ACHN (cell line): Measurements from ENCODE around the gene TMEM161A.
"Not testable (repeated sequence)": the region's sequence is repeated elsewhere in the genome, so short reads cannot be mapped to it uniquely, and the experiment has no call there.

Source experiments
- DNase-seq: peaks from one replicate; pipeline ENCODE4 v3.0.0-alpha.2; 2015
- in situ Hi-C: cut with HindIII; loops from 2 replicates; pipeline ENCODE4 v1.10.0; 2017; ENCODE audit warnings: low sequenced_read_pairs, low pct_ligation_motif_present, low pct_unique_long_range_greater_than_20kb

Gene TMEM161A

GRCh38 chr19:19159534-19159933 is 21.3 kb upstream of the TMEM161A start:
- in situ Hi-C loops = no loop called here
- no peak for DNase-seq

GRCh38 chr19:19157808-19158207 is 19.5 kb upstream of the TMEM161A start:
- in situ Hi-C loops = no loop called here
- DNase-seq = no peak

DNA sequence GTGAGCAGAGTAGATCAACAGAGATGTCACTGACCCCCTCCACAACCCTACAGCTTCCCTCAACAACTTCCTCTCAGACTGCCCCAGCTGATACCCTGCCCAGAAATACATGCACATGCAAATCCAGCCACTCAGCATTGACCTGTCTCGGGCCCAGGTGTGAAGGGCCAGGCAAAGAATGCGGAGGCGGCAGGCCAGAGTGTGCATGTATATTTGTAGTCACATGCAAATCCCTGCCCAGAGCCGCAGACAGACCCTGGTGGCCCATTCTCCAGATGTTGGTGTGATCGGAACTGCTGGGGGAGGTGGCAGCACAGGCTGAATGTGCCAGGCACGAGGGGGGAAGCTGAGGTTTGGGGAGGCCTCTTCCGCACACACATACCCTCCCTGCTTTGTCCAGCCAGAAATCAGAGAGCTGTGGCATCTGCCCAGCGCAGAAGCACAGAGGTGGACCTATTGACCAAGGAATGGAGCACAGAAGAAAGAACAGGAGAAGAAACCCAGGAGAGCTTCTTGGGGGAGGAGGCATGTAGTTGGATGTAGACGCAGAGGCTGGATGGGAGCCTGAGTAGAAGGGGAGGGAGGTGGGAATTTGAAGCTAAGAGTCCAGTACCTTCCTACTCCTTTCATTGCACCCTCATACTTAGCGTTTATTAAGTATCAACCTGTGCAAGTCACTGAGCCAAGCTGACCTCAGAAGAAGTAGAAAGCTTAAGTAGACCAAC is 17.4 kb upstream of the TMEM161A start:
- in situ Hi-C loops = no loop called here
- DNase-seq = no peak

DNA sequence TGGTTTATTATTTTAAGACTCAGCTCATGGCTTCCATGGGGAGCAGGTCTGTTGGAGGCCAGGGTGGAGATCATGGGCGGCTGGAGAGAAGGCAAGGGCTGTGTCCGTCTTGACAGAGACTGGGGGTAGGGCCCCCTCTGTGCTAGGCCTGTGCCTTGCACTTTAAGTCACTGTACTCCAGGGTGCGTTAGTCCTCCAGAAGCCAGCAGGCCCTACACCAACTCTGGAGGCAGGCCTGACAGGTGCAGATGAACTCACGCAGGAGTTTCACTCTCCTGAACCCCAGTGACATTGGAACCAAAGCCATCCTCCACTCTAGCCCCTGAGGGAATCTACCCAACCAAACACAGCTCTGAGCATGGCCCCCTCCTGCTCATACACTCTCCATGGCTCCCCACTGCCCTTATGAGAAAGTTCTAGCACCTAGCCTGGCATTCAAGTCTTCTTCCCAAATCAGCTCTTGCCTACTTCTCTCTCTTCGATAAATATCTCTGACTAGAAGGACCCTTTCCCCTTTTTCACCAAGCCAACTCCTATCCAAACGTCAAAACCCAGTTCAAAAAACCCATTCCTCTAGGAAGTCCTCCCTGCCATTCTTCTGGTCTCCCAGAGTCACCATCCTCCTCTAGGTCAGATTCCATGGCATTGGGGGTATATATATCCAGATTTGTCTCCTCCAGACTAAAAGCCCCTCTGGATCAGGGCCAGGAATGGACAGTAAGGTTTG is 16.7 kb upstream of the TMEM161A start:
- in situ Hi-C loops = no loop called here
- DNase-seq = no peak

GRCh38 chr19:19152668-19153384 is 14.5 kb upstream of the TMEM161A start:
- no peak for DNase-seq
- in situ Hi-C loops = no loop called here

DNA sequence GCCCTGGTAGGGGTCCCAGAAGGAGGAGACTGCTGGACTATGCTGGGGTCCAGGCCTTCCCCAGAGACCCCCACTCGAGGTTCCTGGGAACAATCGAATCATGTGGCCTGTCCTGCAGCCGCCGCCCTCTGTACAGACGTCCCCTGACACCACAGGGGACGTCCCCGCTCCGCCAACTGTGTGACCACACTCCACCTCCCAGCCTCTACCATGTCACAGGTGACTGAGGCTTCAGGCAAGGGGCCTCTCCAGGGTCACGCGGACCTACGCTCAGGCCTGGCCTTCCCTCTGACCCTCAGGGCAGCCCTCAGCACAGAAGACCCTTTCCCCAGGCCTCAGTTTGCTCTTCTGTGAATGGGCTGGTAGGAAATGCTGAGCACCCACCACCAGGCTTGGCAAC is 13.1 kb upstream of the TMEM161A start:
- in situ Hi-C loops = no loop called here
- DNase-seq = no peak

DNA sequence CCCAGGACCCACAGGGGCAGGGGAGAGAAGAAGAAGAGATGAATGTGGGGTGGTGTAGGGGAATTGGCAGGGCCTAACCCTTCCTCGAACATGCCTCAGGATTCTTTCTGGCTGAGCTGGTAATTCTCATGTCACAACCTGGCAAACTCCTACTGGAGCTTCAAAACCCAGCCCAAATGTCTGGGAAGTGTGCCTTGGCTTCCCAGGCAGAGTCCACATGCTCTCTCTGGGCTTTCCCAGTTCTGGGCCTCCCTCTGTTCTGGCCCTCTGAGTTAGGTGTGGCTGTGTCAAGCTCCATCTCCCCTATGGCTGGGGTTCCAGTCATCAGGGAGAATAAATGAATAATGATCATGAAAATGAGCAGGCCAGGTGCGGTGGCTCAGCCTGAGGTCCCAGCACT is 11.2 kb upstream of the TMEM161A start:
- no peak for DNase-seq
- in situ Hi-C loops = no loop called here

DNA sequence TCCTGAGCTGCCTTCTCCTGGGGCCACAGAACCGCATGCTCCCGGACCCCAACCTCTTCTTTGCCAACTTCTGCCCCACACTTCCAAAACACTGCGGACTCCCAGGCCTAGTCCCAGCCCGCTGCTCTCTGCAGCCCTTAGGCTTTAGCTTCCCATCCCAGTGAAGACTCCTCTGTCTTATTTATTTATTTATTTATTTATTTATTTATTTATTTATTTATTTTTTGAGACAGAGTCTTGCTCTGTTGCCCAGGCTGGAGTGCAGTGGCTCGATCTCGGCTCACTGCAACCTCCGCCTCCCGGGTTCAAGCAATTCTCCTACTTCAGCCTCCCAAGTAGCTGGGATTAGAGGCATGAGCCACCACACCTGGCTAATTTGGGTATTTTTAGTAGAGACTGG is 10.2 kb upstream of the TMEM161A start:
- DNase-seq, in situ Hi-C loops: not testable (repeated sequence)

DNA sequence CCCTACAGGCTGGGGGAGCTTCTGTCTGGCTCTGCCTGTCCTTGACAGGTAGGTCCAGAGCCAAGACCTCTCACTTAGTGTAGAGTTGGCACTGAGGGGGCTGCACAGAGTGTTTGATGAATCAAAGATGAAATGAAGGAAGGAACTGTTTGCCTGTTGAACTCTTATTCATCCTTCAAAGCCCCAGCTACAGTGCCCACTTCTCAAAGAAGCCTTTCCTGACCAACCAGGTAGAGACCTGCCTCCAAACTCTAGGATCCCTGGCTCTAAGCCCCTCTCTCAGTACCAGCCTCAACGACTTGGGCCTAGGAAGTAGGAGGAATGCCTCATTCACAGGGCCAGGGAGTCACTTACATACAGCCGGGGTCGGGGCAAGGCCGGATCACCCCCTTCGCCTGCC is 9.1 kb upstream of the TMEM161A start:
- in situ Hi-C loops = no loop called here

DNA sequence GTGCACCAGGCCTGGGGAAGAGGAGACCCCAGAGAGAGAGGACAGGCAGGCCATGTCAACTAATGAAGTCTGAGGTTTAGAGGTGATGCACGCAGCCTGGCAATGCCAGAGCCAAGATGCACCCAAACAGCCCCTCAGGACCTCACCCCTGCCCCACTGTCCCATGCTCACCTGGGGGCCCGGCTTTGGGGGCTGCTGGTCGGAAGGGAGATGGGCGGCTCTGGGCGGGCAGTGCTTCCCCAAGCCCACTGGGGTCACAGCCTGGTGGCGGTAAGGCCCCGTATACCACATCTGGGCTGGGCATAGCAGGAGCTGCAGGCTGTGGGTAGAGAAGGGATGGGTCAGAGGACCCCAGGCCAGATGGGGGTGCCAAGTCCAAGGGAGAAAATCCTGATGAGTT is 8.6 kb upstream of the TMEM161A start:
- DNase-seq = no peak
- in situ Hi-C loops = no loop called here

More for the DNA sequence above, 9.1 kb upstream of the TMEM161A start:
- no peak for DNase-seq

- peak; percentile 63 for DNase-seq
- in situ Hi-C loops = no loop called here
These were observed 7.7 kb upstream of the TMEM161A start for GRCh38 chr19:19145684-19146608.

- in situ Hi-C loops = no loop called here
- no peak for DNase-seq
These were observed 7.0 kb upstream of the TMEM161A start for GRCh38 chr19:19145281-19145680.

DNA sequence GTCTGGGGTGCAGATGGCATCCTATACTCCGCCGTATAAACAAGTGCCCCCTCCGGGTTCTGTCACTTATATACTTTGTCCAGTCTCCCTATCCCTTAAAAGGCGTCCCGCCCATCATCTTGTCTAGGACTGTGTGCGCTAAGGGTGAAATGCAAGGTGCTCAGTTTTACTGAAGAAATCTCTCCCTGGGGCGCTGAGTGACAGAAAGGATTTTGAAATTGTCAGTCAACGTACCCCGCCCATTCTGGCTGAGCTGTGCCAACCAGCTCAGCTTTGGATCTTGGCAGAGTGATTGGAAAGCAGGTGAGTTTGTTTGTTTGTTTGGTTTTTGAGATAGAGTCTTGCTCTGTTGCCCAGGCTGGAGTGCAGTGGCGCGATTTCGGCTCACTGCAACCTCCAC is 4.1 kb upstream of the TMEM161A start:
- DNase-seq = no peak
- in situ Hi-C loops = no loop called here

GRCh38 chr19:19140476-19140875 is 2.2 kb upstream of the TMEM161A start:
- peak; percentile 58 for DNase-seq
- in situ Hi-C loops = no loop called here

DNA sequence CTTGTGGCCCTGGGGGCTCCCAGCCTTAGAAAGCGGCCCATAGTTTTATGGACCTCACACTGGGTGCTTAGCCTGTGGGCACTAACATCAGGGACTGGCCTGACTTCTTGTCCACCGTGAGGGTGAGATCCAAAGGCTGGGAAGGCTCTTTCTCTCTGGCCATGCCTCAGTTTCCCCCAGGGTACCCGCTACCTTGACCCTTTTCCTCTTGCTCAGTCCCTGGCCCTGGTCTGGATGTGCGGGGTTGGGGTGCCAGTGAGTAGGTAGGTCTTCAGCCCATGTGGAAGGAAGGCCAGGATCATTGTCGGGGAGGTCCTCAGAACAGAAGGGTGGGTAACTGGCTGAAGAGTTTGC is 1.6 kb upstream of the TMEM161A start:
- in situ Hi-C loops = no loop called here

GRCh38 chr19:19137556-19138108 is 646 bp downstream of the TMEM161A start:
- in situ Hi-C loops = no loop called here
- DNase-seq = no peak

More for the DNA sequence above, 1.6 kb upstream of the TMEM161A start:
- DNase-seq = no peak

DNA sequence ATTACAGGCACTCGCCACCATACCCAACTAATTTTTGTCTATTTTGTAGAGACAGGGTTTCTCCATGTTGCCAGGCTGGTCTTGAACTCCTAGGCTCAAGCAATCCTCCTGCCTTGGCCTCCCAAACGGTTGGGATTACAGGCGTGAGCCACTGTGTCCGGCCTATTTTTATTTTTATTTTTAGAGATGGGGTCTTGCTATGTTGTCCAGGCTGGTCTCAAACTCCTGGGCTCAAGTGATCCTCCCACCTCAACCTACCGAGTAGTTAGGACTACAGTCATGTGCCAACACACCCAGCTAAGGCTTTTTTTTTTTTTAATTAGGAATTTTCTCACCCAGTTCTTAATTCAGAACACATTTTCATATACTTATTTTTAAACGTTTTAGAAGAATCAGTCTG is 2.6 kb downstream of the TMEM161A start:
- in situ Hi-C loops, DNase-seq: not testable (repeated sequence)

DNA sequence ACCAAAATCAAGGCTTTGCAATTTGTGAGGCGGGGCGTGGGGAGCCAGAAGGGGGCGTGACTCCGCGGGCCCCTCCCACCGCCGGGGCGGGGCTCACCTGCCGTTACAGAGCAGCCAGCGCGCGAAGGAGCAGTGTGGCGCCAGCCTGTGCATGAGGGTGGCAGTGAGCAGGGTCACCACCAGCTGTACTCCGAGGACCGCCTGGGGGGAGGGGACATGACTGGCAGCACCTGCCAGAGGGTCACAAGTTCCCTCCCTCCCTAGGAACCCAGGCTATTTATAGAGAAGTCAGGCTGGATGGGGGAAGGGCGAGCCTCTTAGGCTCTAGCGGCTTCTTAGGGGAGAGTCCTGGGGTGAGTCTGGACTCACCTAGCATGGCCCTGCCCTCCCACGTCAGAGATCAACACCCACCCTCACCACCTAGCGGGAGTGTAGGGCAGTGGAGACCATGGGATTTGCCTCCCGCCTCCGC is 3.6 kb downstream of the TMEM161A start:
- in situ Hi-C loops = no loop called here
- DNase-seq = no peak
